HG02623 (cell line): ENCODE measurements around the gene SCAANT1.

Experiments
- ATAC-seq: cut with Tn5 transposase; IDR thresholded peaks from one replicate; pipeline ENCODE4 v1.9.1; 2021; ENCODE audit warnings: moderate library complexity; ENCODE audit not compliant: unreplicated experiment

Gene SCAANT1

DNA sequence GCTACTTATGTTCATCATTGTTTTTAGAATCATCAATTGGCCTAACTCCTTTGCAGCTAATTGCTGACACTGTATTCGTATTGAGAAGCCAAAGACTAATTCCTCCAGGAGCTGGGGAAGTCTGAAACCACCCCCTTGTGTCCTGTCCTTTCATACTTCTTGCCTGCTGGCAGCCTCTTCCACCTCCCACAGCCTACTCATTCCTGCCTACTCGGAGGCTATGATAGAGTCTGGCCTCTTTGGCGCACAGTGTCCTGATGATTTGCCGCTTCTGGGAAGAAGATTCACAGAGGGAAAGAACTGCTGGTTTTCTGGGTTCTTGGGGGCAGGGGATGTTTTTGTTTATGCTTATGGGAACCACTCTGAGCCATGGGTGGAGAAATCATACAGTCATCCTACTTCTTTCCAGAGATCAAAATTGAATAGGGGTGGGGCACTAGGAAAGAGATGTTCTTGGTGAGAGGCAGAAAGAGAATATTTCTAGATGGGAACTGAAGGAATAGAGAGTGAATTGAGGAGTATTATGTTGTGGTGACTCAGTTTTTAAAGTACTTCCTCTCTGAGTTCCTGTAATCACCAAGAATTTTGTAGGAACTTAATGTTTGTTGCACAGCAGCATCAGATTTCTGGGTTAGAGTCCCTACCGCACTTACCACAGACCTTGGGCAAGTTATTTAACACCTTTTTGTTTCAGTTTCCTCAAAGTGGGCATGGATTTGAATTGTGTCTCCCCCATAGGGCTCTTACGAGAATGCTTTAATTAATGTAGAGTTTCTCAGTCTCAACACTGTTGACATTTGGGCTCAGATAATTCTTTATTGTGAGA is 22.1 kb upstream of the SCAANT1 start:
- ATAC-seq, result no peak

DNA sequence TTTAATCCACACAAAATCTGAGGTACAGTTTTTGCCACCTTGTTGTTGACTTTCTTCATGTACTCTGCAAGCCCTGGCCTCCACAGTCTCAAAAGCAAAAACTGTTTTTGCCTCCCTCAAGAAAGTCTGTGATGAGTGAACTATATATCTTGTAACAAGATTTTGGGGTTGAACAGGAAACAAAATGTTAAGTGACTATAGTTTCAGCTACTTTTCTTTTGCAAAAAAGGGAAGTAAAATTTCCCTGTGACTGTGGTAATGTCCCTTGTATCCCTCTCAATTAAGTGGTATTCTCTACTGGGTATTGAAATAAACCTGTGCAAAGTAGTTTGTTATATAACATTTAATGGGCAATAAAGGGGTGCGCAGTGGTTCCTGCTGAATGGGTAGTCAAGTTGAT is 21.3 kb upstream of the SCAANT1 start:
- peak; percentile 59 for ATAC-seq

DNA sequence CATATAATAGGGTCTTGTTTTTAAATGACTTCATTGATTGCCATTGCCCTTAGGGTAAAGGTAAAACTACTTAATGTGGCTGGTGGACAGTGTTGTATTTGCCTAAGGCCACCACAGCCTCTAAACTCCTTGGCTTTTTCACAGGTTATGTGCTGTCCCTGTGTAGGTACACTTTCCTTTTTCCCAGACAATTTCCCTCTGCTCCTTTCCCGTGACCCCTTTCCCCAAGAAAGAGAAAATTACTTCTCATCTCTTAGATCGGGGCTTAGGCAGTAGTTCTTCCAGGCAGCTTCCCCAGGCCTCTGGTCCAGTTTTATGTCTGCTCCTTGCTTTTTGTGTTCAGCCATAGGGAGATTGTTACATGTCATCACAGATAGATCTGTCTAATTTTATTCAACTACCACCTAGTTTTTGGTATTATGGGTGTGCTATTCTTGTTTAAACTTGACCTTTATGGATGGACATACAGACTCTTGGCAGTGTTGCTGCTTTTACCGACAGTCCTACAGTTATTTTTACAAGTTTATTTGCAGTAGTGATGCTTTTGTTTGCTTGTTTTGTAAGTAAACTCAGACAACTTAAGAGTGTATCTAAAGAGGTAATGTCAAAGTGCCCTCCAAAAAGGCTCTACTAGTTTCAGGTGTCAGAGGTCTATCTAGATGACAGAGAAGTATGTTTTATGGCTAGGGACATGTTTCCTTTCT is 20.5 kb upstream of the SCAANT1 start:
- no peak for ATAC-seq

DNA sequence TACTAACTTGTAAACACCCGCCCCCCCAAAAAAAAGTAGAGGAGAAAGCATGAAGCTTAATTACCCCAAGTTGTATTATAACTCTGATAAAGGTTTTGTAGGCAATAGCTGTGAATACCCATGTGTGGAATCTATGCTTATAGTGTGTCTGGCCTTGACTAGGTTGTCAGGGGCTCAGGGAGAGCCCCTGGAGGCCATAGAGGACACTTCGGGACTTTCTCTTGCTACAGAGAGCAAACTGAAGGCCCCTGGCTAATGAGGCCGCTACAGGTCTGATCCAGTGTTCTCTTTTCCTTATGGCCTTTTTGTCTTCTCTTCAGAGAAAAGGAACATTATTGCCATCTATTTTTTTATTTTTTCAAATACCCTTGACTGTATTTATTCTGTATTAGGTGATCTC is 19.1 kb upstream of the SCAANT1 start:
- ATAC-seq, result no peak

DNA sequence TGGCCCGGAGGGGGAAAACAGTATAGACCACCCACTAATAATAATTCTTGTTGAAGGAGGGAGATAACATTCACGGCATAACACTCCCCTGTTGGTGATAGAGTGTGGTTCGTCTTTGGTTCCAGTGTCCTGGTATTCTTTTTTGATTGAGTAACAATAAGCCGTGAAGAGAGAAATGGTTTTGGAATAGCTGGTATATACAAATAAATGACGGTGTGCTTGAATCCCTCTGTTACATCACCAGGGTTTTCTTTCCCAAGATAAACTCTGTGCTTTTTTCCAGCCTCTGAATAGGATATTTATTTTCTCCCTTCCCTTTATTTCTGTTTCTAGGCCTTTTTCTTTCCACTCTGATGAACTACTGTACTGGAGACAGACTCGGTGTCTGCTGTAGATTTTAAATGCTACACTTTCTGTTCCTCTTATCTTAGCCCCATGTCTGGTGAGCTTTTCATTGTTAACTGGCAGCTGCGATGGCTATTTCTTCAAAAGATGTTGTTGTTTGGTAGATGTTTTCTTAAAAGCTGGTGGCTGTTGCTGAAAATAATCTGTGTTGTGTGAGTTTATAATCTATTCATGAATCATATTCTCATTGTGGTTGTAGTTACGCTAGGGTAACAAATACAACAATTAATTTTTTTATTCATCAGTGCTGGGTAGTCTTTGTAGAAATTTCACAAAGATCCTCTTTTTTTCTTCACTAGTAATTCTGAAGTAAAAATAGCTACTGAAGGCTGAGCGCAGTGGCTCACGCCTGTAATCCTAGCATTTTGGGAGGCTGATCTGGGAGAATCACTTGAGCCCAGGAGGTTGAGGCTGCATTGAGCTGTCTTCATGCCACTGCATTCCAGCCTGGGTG is 15.5 kb upstream of the SCAANT1 start:
- ATAC-seq, result peak; percentile 89

DNA sequence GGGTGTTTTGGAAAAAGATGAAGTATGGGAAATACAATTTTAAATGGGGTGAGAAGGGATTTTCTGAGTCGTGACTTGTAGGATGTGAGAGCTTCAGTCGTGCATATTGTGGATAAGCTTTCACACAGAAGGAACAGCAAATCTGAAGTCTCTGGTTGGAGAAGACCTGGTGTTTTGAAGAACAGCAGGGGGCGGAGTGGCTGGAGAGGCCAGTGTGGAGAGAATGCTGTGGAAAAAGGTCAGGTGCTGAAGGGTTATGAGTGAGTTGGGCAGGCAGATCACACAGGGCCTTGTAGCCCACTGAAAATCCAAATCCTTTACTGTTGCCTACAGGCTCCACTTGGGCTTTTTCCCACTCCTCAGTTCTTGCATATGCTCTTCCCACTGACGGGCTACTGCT is 14.1 kb upstream of the SCAANT1 start:
- ATAC-seq, result no peak

DNA sequence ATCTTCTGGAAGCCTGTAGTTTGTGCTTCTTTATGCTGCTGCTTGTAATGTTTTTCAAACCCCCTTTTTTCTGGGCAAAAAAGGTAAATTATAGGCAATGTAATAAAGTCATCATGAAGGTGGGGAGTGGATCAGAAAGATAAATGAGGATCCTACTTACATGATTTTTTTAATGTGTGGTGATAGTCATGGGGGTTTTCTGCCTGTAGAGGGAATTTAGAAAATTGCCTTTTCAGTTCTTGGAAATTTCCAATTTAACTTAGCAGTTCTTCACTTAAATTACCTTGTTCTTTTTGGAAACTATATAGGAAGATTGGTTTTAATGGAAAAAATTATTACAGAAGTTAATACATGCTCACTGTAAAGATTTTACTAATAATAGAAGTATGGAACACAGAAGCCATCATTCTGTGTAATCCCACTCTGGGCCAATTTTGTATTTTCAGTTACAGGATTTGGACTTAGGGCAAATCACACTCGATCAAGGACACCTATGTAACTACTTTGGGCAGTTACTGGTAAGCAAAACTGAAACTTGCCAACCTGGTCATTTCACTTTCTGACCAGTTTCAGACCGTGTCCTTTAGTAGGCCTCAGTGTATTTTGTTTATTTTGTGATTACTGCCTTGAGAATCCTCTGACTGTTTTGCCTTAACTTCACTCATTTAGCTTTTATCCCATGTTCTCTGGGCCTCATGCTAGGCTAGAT is 10.5 kb upstream of the SCAANT1 start:
- ATAC-seq, result no peak

DNA sequence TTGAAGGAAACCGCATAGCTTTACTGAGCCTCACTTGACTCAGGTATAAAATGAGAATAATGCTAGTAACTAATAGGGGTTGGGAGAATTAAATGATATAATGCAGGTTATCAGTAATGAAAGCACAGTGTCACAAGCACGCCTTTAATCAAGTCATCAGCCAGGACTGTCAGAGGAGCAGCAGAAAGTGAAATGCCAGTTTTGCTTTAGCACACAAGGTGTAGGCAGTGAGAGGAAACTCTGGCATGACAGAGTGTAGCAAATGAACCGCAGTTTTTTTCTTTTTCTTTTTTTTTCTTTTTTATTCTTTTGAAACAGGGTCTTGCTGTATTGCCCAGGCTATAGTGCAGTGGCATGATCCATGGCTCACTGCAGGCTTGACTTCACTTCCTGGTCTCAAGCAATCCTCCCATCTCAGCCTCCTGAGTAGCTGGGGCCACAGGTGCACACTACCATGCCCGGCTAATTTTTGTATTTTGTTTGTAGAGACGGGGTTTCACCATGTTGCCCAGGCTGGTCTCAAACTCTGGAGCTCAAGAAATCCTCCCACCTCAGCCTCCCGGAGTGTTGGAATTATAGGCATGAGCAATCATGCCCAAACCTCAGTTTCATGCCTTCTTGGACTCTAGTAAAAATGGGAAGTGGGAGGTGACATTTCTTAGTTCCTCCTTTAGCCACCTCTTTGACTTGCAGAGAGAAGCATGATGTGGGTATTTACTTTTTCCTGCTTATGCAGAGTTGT is 9.7 kb upstream of the SCAANT1 start:
- peak; percentile 80 for ATAC-seq

DNA sequence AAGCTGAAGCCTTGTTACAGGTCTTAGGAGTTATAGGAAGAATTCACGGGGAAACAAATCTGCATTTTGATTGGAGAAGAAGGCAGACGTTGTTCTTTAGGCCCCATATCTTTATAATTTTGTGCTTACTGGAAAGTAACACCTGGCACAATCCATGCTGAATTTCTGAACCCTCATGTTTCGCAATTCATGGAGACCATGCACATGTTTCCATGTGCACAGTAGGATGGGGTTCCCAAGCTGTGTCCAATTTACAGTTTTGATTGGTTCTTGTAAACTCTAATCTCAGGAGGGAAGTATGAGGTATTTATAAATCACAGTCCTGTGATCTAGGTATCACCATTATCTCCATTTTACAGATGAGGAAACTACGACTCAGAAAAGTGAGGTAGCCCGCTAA is 7.8 kb upstream of the SCAANT1 start:
- no peak for ATAC-seq

DNA sequence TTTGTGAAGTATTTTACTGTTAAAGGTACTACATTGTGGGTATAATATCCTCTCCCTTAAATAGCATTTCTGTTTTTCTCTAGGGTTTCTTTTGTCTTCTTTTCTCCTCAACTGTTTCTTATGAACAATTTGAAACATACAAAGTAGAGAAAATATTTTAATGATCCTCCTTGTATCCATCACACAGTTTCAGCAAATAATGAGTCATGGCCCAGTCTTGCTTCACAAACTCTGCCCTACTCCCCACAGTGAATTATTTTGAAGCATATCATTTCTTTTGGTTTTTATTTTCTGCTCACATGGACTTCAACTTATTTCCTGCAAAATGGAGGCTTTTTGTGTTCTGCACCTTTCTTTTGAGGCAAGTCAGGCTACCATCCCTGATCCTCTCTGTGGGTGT is 6.1 kb upstream of the SCAANT1 start:
- no peak for ATAC-seq

DNA sequence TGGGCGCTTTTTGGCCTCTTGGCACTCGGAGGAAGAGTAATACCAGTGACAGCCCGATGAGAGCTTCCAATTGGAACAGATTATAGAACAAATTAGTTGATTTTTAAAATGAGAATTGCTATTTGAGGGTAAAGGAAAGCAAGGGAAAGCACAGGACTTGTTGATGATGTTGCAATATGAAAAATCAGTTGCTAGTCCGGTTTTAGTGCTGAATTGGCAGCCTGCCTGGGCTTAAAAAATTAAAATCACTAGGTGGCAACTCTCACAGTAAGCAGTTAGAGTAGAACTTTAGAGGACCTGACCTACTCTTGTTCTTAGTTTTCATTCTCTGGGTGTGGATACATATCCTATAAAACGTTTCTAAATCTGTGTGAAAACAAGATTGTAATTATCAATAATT is 2.1 kb upstream of the SCAANT1 start:
- no peak for ATAC-seq

DNA sequence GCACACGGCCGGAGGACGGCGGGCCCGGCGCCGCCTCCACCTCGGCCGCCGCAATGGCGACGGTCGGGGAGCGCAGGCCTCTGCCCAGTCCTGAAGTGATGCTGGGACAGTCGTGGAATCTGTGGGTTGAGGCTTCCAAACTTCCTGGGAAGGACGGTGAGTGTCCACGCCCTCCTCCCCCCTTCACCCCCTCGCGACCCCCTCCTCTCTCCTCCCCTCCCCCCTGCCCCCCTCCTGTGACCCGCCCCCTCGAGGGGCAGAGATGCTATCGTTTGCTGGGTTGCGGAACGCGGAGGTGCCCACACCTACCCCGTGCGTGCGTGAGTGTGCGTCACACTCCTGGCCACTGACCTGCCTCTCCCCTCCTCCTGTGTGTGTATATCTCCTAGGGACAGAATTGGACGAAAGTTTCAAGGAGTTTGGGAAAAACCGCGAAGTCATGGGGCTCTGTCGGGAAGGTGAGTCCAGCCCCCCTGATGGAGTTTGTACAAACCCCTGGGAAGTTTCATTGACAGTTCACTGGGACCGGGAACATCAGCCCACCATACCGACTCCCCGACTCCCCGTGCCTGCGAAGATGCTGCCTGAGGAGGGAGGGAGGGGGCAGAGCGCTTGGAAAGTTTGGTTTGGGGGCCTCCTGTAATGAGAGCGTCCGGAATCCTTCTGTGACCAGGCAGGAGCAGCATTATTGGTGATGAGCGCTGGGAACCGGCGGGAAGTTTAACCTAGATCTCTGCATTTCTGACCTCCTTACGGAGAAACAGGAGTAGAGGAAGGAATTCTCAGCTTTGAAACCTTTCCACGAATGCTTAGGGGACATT is 795 bp upstream of the SCAANT1 start:
- peak; percentile 17 for ATAC-seq

DNA sequence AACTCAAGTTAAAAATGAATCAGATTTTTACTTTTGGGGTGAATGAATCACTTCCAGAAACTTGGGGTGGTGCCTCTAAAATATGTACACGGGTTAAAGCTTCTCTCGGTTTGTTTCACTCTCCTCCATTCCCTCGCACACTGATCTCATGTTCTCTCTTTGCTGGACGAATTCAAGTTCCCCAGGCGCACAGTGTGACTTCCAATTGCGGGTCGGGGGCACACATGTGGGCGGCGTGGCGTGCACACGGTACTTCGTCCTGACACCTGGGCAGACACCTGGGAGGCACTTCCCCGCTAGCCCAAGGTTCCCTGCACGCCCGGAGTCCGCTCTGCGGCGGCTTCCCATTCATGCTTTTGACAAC is 692 bp downstream of the SCAANT1 start:
- ATAC-seq, result peak; percentile 18

DNA sequence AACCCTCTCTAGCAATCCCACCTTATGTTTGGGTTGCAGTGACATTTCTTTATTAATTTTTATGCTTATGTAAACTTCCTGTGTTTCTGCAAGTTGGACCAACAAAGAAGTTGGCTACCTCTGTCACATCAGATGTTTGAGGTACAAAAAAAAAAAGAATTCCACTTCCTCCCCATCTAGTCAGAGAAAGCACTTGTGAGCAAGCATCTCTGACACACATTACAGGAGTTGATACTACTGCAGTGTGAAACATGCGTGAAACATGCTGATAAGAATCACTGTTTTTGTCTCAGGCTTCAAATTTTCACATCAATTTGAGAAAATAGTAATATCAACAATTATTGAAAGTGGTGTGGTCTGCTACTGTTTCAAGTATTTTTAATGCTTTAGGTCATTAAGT is 1.3 kb downstream of the SCAANT1 start:
- ATAC-seq, result no peak

DNA sequence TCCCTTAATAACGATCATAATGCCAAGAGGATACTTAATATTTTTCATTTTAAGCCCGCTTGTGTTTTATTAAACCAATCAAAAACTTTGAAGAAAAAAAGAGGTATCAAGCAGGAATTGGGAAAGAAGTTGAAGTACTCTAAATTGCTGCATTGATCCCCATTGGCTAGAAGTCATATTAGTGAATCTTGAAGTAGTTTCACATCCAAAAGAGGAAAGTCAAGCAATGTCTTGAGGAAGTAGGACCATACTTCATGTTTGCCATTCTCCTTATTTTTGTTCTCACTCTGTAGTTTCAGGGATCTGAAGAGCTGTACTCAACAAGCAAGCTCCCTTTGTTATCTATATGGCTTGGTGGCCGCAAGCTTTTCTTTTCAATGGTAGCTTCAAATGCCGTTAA is 2.2 kb downstream of the SCAANT1 start:
- no peak for ATAC-seq

DNA sequence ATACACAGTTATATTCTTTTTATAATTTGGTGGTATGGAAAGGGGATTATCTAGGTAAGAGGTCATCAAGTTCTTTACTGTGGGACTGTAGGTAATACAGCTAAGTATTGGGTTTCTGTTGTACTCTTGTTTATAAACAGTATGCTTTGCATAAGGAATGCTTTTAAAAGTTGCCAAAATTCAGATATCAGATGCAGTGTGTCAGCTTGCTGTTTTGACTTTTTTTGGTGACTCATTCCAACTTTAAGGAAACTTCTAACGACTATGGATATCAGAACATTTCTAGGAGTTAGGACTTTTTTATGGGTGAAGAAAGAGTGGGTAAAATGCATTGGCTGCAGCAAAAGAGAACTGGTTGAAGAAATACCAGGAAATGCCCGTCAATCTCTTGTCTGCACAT is 2.8 kb downstream of the SCAANT1 start:
- no peak for ATAC-seq

DNA sequence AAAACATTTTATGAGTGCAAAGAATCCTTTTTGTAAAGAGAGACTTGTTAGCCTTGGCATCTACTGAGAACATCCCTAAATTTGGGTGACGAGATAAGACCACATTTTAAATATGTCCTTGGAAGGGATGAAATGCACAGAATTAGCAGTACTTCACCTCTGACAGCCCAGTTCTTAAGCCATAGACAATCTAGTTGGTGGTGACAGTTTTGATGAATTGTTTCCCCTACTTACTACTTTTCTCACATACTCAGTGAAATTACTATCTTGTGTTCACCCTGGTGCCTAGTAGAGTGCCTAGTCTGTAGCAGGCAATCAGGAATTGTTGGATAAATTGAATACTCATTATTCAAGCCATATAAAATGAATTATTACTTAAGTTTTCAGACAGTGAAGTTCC is 3.4 kb downstream of the SCAANT1 start:
- ATAC-seq, result no peak

DNA sequence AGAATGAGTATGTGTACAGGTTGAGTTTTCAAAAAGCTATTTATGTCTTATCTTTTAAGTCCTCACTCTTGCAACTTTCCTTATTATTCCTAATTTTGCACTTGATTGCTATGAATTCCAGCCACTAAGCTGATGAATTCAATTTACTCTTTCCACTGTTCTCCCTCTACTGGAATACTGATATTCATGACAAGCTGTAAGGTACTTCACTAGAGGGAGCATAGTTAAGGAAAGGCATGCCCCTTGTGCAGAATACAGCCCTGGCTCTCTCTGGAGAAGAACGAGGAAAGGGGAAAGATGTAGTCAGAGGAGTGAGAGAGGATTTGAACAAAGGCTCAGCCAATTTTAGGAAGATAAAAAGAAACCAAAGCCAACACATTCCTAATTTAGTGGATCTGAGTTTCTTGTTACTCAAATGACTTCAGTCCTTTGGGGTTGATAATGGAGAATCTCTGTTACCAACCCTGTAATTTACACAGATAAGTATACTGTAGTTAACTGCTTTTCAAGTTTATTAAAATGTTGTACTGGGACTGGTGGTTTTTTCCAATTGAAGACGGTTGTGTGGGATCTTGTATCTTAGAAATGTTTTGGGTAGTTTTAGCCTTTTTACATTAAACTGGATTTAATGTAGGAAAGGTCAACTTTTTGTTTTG is 4.0 kb downstream of the SCAANT1 start:
- no peak for ATAC-seq
